ENCODE data around the gene BANK1. TPM values are rescaled to one million over a fixed set of nuclear protein-coding genes. Genes with fewer than 3 reads are reported as not detected.

BANK1 gene
- total and polyA plus RNA-seq, 2 of the 4 experiments (the other 2 are of a cell fraction) = under 0.01 to 0.51 TPM

- Histone ChIP-seq H4K5ac (ENCODE audit: low read depth, low read length) (no peak overlapping the region), H2BK120ac (ENCODE audit: low read depth, low read length) (no peak overlapping the region), H4K8ac (ENCODE audit: low read depth in 2 of 2, low read length in 2 of 2) (no peak overlapping the region), H2BK5ac (ENCODE audit: low read depth, low read length, poor library complexity, severe bottlenecking) (no peak overlapping the region), H2AK9ac (replicated peaks; ENCODE audit: low read depth, low read length, poor library complexity) (no peak overlapping the region), H3K79me1 (ENCODE audit: low read depth in 1 of 2, low read length in 2 of 2) (no peaks in the 10 kb centered on the region), H3K4me2 (ENCODE audit: low read depth, low read length) (no peak overlapping the region), H3K27me3 (ENCODE audit: control insufficient read depth, insufficient read depth, low read length) (no peaks in the 10 kb centered on the region), H4K20me1 (ENCODE audit: insufficient read depth, low read length) (no peaks in the 10 kb centered on the region), H3K23ac (ENCODE audit: low read depth, low read length) (no peak overlapping the region), H3K9me1 (ENCODE audit: insufficient read depth, low read length) (no peaks in the 10 kb centered on the region), H3K4me1 (ENCODE audit: control insufficient read depth, insufficient read depth, low read length) (no peaks in the 10 kb centered on the region), H2BK15ac (ENCODE audit: low read depth, low read length) (no peak overlapping the region), H3K56ac (ENCODE audit: extremely low read depth, insufficient read depth, low read length) (no peak overlapping the region), H3K18ac (ENCODE audit: low read depth, low read length) (no peak overlapping the region), H2AK5ac (ENCODE audit: low read depth, low read length) (no peak overlapping the region), H2BK20ac (ENCODE audit: low read depth, low read length) (no peak overlapping the region), H3K9ac (ENCODE audit: low read depth, low read length) (no peak overlapping the region), H3K4me3 (ENCODE audit: insufficient read depth, low read depth, low read length) (no peak overlapping the region), H3K27ac (ENCODE audit: insufficient read depth, low read length) (no peak overlapping the region), H3K4ac (ENCODE audit: low read depth, low read length) (no peak overlapping the region), H3K14ac (replicated peaks; ENCODE audit: low read depth, low read length) (no peak overlapping the region), H3K36me3 (ENCODE audit: control insufficient read depth, insufficient read depth, low read length) (no peaks in the 10 kb centered on the region), H3K9me3 (ENCODE audit: control insufficient read depth, insufficient read depth, low read length) (no peaks in the 10 kb centered on the region), H2AFZ (replicated peaks; ENCODE audit: low read length, poor library complexity) (no peak overlapping the region), H4K91ac (ENCODE audit: insufficient read depth, low read depth, low read length) (no peak overlapping the region)
- DNase-seq = no peak
- no TSS peak for BruUV-seq (replicated peaks)
- no peak for ATAC-seq (ENCODE audit: low read depth)
- no CpG with 5 or more reads among the region's 2 CpGs for WGBS, 2 experiments (ENCODE audit: extremely low coverage in 2 of 2, insufficient read length in 1 of 2)
- dilution Hi-C loops (cut with HindIII; ENCODE audit: low sequenced_read_pairs, unreplicated experiment) (no loop called here), in situ Hi-C loops (cut with MboI; ENCODE audit: low sequenced_read_pairs) (no loop called here), intact Hi-C loops (cut with micrococcal nuclease) (no loop called here)
- TF ChIP-seq CEBPB (IDR thresholded peaks at IDR 0.05; ENCODE audit: low read depth, low read length) (no peak), BHLHE40 (IDR thresholded peaks at IDR 0.05; ENCODE audit: low read depth, low read length) (no peak), USF2 (IDR thresholded peaks at IDR 0.05; ENCODE audit: low read depth, low read length) (no peak), POLR2A (IDR thresholded peaks at IDR 0.05; ENCODE audit: low read depth, low read length) (no peak), NFE2L2 (IDR thresholded peaks at IDR 0.05; ENCODE audit: low read depth, low read length) (no peak), SMC3 (IDR thresholded peaks at IDR 0.05; ENCODE audit: low read depth, low read length) (no peak), MAZ (IDR thresholded peaks at IDR 0.05; ENCODE audit: borderline replicate concordance, low read depth, low read length) (no peak), FOS (IDR thresholded peaks at IDR 0.05; ENCODE audit: low read depth, low read length) (no peak), CTCF (conservative IDR thresholded peaks at IDR 0.05; ENCODE audit: low read depth, low read length) (no peak), RAD21 (IDR thresholded peaks at IDR 0.05; ENCODE audit: low read length) (no peak), MAFK (IDR thresholded peaks at IDR 0.05; ENCODE audit: low read depth, low read length) (no peak), RFX5 (IDR thresholded peaks at IDR 0.05; ENCODE audit: low read depth, low read length) (no peak), CHD1 (IDR thresholded peaks at IDR 0.05; ENCODE audit: low read depth, low read length) (no peak), MXI1 (IDR thresholded peaks at IDR 0.05; ENCODE audit: borderline replicate concordance, low read depth, low read length) (no peak), RCOR1 (IDR thresholded peaks at IDR 0.05; ENCODE audit: insufficient replicate concordance, low read length) (no peak)
- TF ChIP-seq, protein P1, sequence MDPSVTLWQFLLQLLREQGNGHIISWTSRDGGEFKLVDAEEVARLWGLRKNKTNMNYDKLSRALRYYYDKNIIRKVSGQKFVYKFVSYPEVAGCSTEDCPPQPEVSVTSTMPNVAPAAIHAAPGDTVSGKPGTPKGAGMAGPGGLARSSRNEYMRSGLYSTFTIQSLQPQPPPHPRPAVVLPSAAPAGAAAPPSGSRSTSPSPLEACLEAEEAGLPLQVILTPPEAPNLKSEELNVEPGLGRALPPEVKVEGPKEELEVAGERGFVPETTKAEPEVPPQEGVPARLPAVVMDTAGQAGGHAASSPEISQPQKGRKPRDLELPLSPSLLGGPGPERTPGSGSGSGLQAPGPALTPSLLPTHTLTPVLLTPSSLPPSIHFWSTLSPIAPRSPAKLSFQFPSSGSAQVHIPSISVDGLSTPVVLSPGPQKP (IDR thresholded peaks at IDR 0.05; ENCODE audit: borderline replicate concordance, low read depth, low read length) = no peak
- CTCF ChIA-PET = no interaction called here
- POLR2A ChIA-PET (ENCODE audit: unreplicated experiment) = interaction anchor here (0.6 kb wide), 1 partner anchor 31 kb away, joined by 3 read pairs; no protein-coding TSS in a partner anchor
Observed at GRCh38 chr4:101992446-101992845, 201.9 kb downstream of the BANK1 start.
